Measurements from ENCODE around the gene PDE3A.

PDE3A gene

GRCh38 chr12:20361416-20361815, 6.9 kb upstream of the PDE3A start:
- H3K27ac ChIP-seq (ENCODE audit: low read depth, low read length) = no peak overlapping the region
- no peaks in the 10 kb centered on the region for H3K9me2 ChIP-seq (replicated peaks; ENCODE audit: control insufficient read depth, low read length)
- H3F3A ChIP-seq (ENCODE audit: control insufficient read depth, insufficient read depth) = no peaks in the 10 kb centered on the region
- no peaks in the 10 kb centered on the region for H3K27me3 ChIP-seq (ENCODE audit: control insufficient read depth, low read length)
- H3K4me3 ChIP-seq (ENCODE audit: low read length) = no peak overlapping the region
- no peak for TF ChIP-seq EZH2phosphoT487 (IDR thresholded peaks at IDR 0.05; ENCODE audit: borderline replicate concordance, low read length)
- no peak for TF ChIP-seq CTCF (IDR thresholded peaks at IDR 0.05; ENCODE audit: low read depth, low read length, poor library complexity, severe bottlenecking)
- H3K79me2 ChIP-seq (ENCODE audit: control insufficient read depth, low read length) = no peaks in the 10 kb centered on the region
- no peaks in the 10 kb centered on the region for H4K20me1 ChIP-seq (ENCODE audit: control insufficient read depth, insufficient read depth, low read depth, low read length)
- H3K4me1 ChIP-seq (ENCODE audit: control insufficient read depth, low read length) = no peaks in the 10 kb centered on the region
- no peak overlapping the region for H3K4me2 ChIP-seq (ENCODE audit: low read length)
- no peaks in the 10 kb centered on the region for H3K36me3 ChIP-seq (ENCODE audit: control insufficient read depth, low read length)
- H3K9me3 ChIP-seq (ENCODE audit: control insufficient read depth, insufficient read depth, low read length) = no peaks in the 10 kb centered on the region

GRCh38 chr12:20364501-20364900, 3.8 kb upstream of the PDE3A start:
- H3K9me3 ChIP-seq (ENCODE audit: control insufficient read depth, insufficient read depth, low read length) = peaks cover under 1% of the 10 kb centered on the region; the same call in 1 of the 2 replicates
- H3F3A ChIP-seq (ENCODE audit: control insufficient read depth, insufficient read depth) = no peaks in the 10 kb centered on the region
- H3K36me3 ChIP-seq (ENCODE audit: control insufficient read depth, low read length) = no peaks in the 10 kb centered on the region
- H4K20me1 ChIP-seq (ENCODE audit: control insufficient read depth, insufficient read depth, low read depth, low read length) = no peaks in the 10 kb centered on the region
- H3K79me2 ChIP-seq (ENCODE audit: control insufficient read depth, low read length) = no peaks in the 10 kb centered on the region
- TF ChIP-seq EZH2phosphoT487 (IDR thresholded peaks at IDR 0.05; ENCODE audit: borderline replicate concordance, low read length) (no peak), CTCF (IDR thresholded peaks at IDR 0.05; ENCODE audit: low read depth, low read length, poor library complexity, severe bottlenecking) (no peak)
- no peak overlapping the region for H3K4me2 ChIP-seq (ENCODE audit: low read length)
- no peak overlapping the region for H3K4me3 ChIP-seq (ENCODE audit: low read length)
- H3K27me3 ChIP-seq (ENCODE audit: control insufficient read depth, low read length) = no peaks in the 10 kb centered on the region
- H3K27ac ChIP-seq (ENCODE audit: low read depth, low read length) = no peak overlapping the region
- H3K9me2 ChIP-seq (replicated peaks; ENCODE audit: control insufficient read depth, low read length) = no peaks in the 10 kb centered on the region
- no peaks in the 10 kb centered on the region for H3K4me1 ChIP-seq (ENCODE audit: control insufficient read depth, low read length)

- Histone ChIP-seq H4K20me1 (ENCODE audit: control insufficient read depth, insufficient read depth, low read depth, low read length) (no peaks in the 10 kb centered on the region), H3K27me3 (ENCODE audit: control insufficient read depth, low read length) (no peaks in the 10 kb centered on the region), H3K4me2 (ENCODE audit: low read length) (no peak overlapping the region)
Measured at GRCh38 chr12:20366776-20367409, 1.4 kb upstream of the PDE3A start.

More at GRCh38 chr12:20366776-20367409, 1.4 kb upstream of the PDE3A start:
- Histone ChIP-seq H3K27ac (ENCODE audit: low read depth, low read length) (no peak overlapping the region), H3K4me1 (ENCODE audit: control insufficient read depth, low read length) (no peaks in the 10 kb centered on the region), H3K4me3 (ENCODE audit: low read length) (no peak overlapping the region), H3F3A (ENCODE audit: control insufficient read depth, insufficient read depth) (no peaks in the 10 kb centered on the region), H3K9me3 (ENCODE audit: control insufficient read depth, insufficient read depth, low read length) (peaks cover 5% of the 10 kb centered on the region; the same call in 1 of the 2 replicates), H3K79me2 (ENCODE audit: control insufficient read depth, low read length) (no peaks in the 10 kb centered on the region), H3K36me3 (ENCODE audit: control insufficient read depth, low read length) (no peaks in the 10 kb centered on the region), H3K9me2 (replicated peaks; ENCODE audit: control insufficient read depth, low read length) (no peaks in the 10 kb centered on the region)
- TF ChIP-seq CTCF (IDR thresholded peaks at IDR 0.05; ENCODE audit: low read depth, low read length, poor library complexity, severe bottlenecking) = no peak
- no peak for TF ChIP-seq EZH2phosphoT487 (IDR thresholded peaks at IDR 0.05; ENCODE audit: borderline replicate concordance, low read length)

All from DOHH2 (cell line).